CD4-positive, alpha-beta T cell treated with Interleukin-15 for 4 hours (primary cell): Measurements from ENCODE around the gene NRCAM.

Experiments
- DNase-seq: peaks from one replicate; pipeline ENCODE4 v3.0.0-alpha.2; 2020; ENCODE audit warnings: low spot score

Gene NRCAM

GRCh38 chr7:108202743-108203142 lies 253.5 kb downstream of the NRCAM start:
- DNase-seq = no peak

DNA sequence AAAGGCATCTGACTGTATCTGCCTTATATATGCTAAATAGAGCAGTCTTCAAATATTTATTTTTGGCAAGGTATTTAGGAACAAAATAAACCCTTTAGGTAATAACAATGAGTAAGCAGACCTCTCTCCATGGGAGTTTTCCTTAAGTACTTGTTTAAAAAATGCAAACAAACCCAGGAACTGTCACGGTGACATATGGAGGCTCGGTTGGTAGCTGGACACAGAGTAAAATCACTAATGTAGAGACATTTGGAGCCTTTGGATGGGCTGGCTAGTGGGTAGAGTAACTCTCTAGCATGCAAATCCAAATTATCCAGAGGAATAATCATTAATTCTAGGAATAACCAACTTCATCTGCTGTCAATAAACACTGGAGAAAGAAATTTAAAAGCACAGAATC lies 254.5 kb downstream of the NRCAM start:
- no peak for DNase-seq

DNA sequence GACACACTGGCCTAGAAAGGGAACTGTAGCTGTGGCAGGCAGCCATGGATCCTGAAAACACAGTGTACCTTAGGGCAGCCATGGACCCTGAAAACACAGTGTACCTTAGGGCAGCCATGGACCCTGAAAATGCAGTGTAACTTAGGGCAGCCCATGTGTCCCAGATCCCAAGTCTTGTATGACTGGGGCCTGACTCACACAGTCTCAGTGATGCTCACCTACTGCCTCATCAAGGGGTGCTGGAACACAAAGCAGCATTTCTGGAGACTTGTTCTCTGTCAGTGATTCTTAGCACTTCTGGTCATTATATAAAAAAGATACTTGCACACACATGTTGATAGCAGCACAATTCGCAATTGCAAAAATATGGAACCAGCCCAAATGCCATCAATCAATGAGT lies 255.9 kb downstream of the NRCAM start:
- DNase-seq = no peak

GRCh38 chr7:108197371-108198091 lies 258.7 kb downstream of the NRCAM start:
- no peak for DNase-seq

GRCh38 chr7:108196004-108196403 lies 260.2 kb downstream of the NRCAM start:
- no peak for DNase-seq

GRCh38 chr7:108193594-108194498 lies 262.4 kb downstream of the NRCAM start:
- no peak for DNase-seq

DNA sequence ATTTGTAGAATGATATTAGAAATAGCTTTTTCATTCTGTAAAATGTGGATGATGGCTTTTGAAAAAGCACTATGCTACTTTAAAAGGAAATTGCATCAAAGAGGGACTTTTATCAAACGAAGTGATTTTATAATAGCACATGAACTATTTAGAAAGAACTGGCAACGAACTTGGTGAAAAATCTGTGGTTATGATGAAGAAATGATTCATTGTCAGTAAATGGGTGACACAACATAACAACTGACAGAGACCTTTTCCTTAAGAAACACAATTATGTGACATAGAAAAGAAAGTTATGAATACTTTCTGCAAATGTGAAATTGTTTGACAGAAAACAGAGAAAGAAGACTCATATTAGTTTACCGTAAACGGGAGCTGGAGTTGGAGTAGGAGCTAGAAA lies 265.3 kb downstream of the NRCAM start:
- no peak for DNase-seq

GRCh38 chr7:108189733-108190388 lies 266.4 kb downstream of the NRCAM start:
- no peak for DNase-seq

DNA sequence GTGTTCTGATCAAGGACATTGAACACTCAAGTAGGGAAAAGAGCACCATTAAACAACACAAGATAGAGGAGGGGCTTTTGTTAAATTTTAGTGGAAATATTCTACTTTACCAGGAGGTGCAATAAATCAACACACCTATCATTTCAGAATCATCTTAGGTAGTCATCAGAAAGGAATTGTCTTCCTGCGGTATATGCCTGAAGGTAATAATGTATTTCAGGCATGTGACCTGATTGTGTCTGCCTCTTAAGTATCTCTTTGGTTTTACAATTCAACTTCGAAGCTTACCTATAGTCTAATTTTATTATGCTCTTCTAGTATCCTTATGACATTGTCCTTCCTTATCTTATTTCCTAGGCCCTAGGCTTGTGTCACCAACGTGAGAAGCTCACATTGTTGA lies 267.5 kb downstream of the NRCAM start:
- DNase-seq = no peak

- DNase-seq = peak; percentile 35
Observed at GRCh38 chr7:108181073-108181985, 274.9 kb downstream of the NRCAM start.

GRCh38 chr7:108178398-108178797 lies 277.8 kb downstream of the NRCAM start:
- no peak for DNase-seq

DNA sequence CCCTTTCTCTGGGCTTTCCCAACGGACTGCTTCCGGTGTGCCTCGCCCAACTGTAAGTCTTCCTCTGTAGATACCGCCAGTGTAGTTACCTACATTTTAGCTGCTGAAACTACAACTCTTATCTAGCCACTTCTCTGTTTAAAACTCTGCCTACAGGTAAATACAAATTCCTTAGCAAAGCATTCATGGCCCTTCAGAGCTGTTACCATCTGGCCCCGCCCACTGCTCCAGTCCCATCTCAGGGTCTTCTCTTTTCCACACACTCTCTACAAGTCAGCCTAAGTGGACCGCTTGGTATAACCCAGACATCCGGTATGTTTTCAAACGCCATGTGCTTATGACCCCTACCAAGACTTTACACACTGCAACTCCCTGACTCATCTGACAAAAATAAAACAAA lies 285.1 kb downstream of the NRCAM start:
- no peak for DNase-seq

GRCh38 chr7:108170251-108170650 lies 286.0 kb downstream of the NRCAM start:
- no peak for DNase-seq

DNA sequence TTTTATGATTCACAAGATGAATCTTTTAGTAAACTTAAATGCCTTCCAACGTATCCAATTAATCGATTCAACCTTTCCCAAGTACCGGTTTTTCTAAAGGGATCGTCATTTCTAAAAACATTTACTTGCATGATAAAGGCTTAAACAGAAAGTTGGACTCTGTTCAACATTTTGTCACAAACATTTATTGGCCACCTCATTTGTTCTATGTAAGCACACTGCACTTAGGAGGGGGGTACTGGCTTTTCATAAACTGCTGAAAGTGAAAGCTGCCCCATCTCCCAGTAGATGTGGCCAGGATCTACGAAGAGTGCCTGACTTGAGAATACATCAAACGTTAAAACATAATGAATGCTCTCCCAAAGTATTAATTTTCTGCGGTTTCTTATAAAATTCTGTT lies 288.8 kb downstream of the NRCAM start:
- DNase-seq = no peak

- DNase-seq = no peak
Observed at GRCh38 chr7:108166687-108167086, 289.5 kb downstream of the NRCAM start.

GRCh38 chr7:108165723-108166122 lies 290.5 kb downstream of the NRCAM start:
- DNase-seq = no peak

DNA sequence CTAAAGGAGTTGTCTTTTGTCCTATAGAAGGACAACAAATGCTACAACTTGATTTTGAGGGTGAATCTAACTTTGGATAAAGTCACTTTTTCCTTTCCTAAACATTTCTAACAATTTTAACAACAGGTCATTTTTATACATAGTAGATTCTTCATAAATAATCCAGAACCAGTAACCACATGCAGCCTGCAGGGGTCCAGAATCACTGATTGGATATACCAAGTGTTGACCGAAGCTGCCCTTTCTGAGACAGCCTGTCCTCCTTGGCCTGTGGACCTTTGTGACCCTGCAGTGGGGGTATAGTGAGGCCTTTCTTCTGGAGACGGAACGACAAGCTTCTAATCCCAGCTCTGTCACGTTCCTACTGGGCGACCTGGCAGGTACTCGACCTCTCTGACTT lies 291.3 kb downstream of the NRCAM start:
- DNase-seq = no peak

DNA sequence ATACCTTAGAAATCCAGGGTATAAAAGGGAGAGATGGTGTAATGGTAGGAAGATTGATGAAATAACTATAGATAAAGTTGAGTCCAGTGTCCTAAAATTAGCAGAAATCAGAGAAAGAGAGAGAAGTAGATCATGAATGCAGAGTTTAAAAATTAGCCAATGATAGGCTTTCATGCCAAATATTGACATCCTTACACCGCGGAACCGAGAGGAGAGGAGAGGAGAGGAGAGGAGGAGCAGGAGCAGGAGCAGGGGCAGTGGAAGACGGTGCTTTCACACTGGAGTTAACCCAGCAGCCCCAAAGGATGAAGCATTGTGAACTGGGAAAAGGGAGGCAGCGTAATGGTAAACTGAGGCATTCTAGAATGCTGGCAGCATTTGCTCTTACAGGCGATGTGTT lies 291.9 kb downstream of the NRCAM start:
- DNase-seq = no peak

DNA sequence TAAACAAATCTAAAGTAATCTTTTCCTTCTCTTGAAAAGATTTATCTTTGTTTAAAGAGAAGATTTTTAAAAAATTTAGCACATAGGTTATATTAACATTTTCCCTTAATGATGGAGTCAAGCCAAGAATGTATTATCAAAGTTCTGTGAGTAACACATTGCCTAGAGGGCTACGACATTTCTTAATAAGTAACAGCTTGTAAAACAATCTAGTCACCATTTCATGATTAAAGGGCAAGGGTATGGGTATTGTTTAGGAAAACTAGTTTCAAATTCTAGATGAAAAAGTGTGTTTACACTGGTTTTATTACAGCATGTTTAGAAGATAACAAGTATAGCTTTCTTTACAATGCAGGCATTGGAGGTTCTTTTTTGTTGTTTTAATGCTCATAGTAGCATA lies 297.5 kb downstream of the NRCAM start:
- no peak for DNase-seq

DNA sequence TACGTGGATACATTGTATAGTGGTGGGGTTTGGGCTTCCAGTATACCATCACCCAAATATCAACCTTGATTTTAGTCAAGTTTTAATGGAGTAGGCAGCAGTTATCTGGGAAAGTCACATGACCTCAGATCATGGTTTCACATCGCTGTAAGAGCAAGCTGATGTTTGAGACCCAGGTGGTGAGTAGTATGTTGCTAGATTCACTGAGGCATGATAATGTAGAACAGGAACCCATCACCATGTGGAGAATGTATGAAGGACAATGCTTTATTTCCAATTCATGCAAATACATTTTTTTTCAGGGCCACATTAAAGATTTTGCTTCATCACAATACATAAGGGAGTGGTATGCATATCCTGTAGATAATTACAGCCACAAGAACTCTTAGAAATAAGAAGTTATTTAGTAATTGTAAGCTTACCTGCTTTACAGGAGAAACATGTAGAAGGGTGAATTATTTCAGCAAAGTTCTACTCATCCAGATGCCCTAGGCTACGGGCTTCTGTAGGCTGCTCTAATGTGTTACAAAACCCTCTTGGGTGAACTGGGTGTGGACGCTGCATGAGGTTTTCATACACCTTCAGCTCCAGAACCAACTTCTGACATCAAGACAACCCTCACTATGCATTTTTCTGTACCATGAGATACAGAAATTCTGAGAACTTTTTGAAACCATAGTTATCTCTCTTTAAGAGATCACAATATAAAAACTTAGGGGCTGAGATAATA lies 298.5 kb downstream of the NRCAM start:
- no peak for DNase-seq
